BLaER1 treated with 17β-estradiol and CSF1 and Interleukin-3, amounts not matched to agents 10 nM and 100 nM (cell line): ENCODE data around the gene STRN3.

Experiments used
- H3K27ac ChIP-seq, 11 experiments: shearing (Covaris generic); formaldehyde crosslinking; 2 replicates each; pipeline ENCODE4 v1.8.1; 2022
- H3K27me3 ChIP-seq, 11 experiments: shearing (Covaris generic); formaldehyde crosslinking; 2 replicates each; pipeline ENCODE4 v1.8.1; 2022
- H3K36me3 ChIP-seq, 11 experiments: shearing (Covaris generic); formaldehyde crosslinking; 2 replicates each; pipeline ENCODE4 v1.8.1; 2022
- H3K4me1 ChIP-seq, 10 experiments: shearing (Covaris generic); formaldehyde crosslinking; 2 replicates each; pipeline ENCODE4 v1.8.1; 2022
- H3K4me2 ChIP-seq, 11 experiments: shearing (Covaris generic); formaldehyde crosslinking; 2 replicates each; pipeline ENCODE4 v1.8.1; 2022
- H3K4me3 ChIP-seq, 10 experiments: shearing (Covaris generic); formaldehyde crosslinking; 2 replicates each; pipeline ENCODE4 v1.8.1; 2022
- H3K9ac ChIP-seq, 11 experiments: shearing (Covaris generic); formaldehyde crosslinking; 2 replicates each; pipeline ENCODE4 v1.8.1; 2022
- H3K9me3 ChIP-seq, 11 experiments: shearing (Covaris generic); formaldehyde crosslinking; replicated peaks in 1 of 11; 2 replicates each; pipeline ENCODE4 v1.8.1; 2022
- H4K20me1 ChIP-seq, 11 experiments: shearing (Covaris generic); formaldehyde crosslinking; 2 replicates each; pipeline ENCODE4 v1.8.1; 2022
- Cebpa-rat ChIP-seq, 11 experiments: shearing (Covaris generic); IDR thresholded peaks; 2 replicates each; pipeline ENCODE4 v1.8.1; 2022

Gene STRN3

DNA sequence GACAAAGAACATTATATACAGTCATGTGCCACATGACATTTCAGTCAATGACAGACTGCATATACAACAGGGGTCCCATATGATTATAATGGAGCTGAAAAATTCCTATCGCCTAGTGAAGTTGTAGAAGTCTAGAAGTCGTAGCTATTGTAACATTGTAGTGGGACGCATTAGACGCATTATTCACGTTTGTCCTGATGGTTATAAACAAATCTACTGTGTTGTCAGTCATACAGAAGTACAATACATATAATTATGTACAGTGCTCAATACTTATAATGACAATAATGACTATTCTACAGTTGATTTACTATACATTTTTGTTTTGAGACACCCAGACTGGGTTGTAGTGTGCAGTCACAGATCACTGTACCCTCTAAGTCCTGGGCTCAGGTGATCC, 64.8 kb downstream of the STRN3 start:
- H4K20me1 ChIP-seq: peaks cover 19 to 97% (median 70%) of the 10 kb centered on the region in 11 experiments; a peak in 20 of 22 replicates

DNA sequence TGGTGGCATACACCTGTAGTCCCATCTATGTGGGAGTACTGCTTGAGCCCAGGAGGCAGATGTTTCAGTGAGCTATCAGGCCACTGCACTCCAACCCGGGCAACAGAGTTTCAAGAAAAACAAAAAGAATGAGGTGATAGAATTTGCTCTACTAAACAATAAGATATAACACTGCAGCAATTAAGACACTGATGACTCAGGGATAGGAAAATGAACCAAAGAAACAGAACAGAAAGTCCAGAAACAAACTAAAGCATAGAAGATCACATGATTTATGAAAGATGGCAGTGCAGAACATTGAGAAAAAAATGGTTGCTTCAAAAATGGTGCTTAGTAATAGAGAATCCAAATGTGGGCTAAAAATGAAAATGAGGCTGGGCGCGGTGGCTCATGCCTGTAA, 66.0 kb downstream of the STRN3 start:
- no peaks in the 10 kb centered on the region for H3K27me3 ChIP-seq
- no peak overlapping the region for H3K4me3 ChIP-seq
- H4K20me1 ChIP-seq: peaks cover 19 to 94% (median 70%) of the 10 kb centered on the region in 11 experiments; a peak in 20 of 22 replicates
- no peak overlapping the region for H3K27ac ChIP-seq
- peaks cover 18 to 58% (median 45%) of the 10 kb centered on the region in 11 experiments for H3K36me3 ChIP-seq
- no peak for TF ChIP-seq Cebpa-rat (IDR thresholded peaks at IDR 0.05)
- peaks cover 3 to 17% (median 15%) of the 10 kb centered on the region in 11 experiments; a peak in 21 of 22 replicates for H3K9me3 ChIP-seq
- H3K4me2 ChIP-seq: 0 out of 22 replicates have a peak overlapping the region, but pooled peaks of 1 of the 11 experiments have one; percentile 0
- H3K4me1 ChIP-seq: peaks cover 0 to 28% (median 5%) of the 10 kb centered on the region in 10 experiments; a peak in 8 of 20 replicates
- no peak overlapping the region for H3K9ac ChIP-seq

More for the DNA sequence above, 64.8 kb downstream of the STRN3 start:
- Histone ChIP-seq H3K4me2 (no peak overlapping the region), H3K4me3 (no peak overlapping the region), H3K4me1 (peaks cover 0 to 28% (median 5%) of the 10 kb centered on the region in 10 experiments; a peak in 8 of 20 replicates), H3K27me3 (no peaks in the 10 kb centered on the region), H3K36me3 (peaks cover 25 to 58% (median 48%) of the 10 kb centered on the region in 11 experiments), H3K27ac (no peak overlapping the region), H3K9me3 (peaks cover 14 to 28% (median 27%) of the 10 kb centered on the region in 11 experiments), H3K9ac (no peak overlapping the region)
- no peak for TF ChIP-seq Cebpa-rat (IDR thresholded peaks at IDR 0.05)

DNA sequence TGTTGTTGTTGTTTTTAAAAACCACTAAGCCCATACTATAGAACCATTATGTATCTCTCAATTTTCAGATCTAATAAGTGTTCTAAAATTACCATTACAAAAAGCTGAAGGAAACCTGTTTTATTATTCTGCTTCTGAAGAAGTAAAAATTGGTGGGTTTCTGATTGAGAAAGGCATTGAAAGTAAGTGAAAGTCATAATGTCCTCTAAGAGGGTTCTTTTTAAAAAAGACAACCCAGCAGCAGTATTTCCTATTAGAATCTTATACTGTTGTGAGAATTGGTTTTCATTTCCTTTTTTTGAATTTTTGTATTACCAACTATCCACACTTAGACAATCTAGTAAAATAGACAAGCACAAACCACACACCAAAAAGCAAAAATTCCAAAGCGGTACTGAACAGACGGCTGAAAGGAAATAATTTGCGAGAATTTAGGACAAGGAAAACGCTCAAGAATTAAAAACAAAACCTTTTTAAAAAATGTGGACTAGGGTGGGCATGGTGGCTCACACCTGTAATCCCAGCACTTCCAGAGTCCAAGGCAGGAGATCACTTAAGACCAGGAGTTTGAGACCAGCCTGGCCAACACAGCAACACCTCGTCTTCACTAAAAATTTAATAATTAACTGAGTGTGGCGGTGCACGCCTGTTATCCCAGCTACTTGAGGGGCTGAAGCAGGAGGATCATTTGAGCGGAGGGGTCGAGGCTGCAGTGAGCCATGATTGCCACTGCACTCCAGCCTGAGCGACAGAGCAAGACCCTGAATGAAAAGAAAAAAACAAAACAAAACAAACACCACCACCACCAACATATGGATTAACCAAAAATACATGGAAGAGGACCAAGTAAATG, 67.4 kb downstream of the STRN3 start:
- Histone ChIP-seq H3K9ac (peak overlapping the region in 1 of 11 experiments; percentile 60; a peak in 2 of 22 replicates), H3K36me3 (peaks cover 16 to 58% (median 42%) of the 10 kb centered on the region in 11 experiments), H3K4me1 (peaks cover 0 to 28% (median 5%) of the 10 kb centered on the region in 10 experiments; a peak in 8 of 20 replicates), H3K4me2 (peak overlapping the region in 3 of 11 experiments; percentile 0 to 37 (median 16); a peak in 2 of 22 replicates), H3K27me3 (no peaks in the 10 kb centered on the region), H3K9me3 (peaks cover 0 to 3% (median 1%) of the 10 kb centered on the region in 11 experiments; a peak in 13 of 22 replicates), H3K4me3 (no peak overlapping the region), H4K20me1 (peaks cover 19 to 80% (median 64%) of the 10 kb centered on the region in 11 experiments; a peak in 20 of 22 replicates), H3K27ac (peak overlapping the region in 1 of 11 experiments; percentile 11; a peak in 1 of 22 replicates)
- no peak for TF ChIP-seq Cebpa-rat (IDR thresholded peaks at IDR 0.05)

DNA sequence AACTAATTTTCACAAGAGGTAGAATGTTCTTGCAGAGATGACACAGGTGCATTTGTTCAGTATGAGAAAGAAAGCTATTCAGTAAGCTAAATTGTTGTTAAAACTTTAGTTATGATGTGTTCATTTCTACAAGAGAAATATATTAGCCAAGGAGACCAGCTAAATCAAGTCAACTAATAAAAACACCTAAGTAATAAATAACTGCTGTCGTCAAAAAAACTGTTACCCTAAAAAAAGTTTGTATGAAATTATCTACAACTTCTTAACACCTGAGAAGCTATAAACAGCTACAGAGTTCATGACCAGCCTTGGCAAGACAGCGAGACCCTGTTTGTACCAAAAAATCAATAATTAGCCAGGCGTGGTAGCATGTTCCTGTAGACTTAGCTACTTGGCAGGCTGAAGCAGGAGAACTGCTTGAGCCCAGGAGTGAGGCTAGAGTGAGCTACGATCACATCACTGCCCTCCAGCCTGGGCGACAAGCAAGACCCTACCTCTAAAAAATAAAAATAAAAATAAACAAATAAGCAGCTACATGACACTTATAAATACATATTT, 68.3 kb downstream of the STRN3 start:
- peak overlapping the region in 1 of 11 experiments; percentile 60; a peak in 2 of 22 replicates for H3K9ac ChIP-seq
- H3K4me1 ChIP-seq: peaks cover 0 to 28% (median 5%) of the 10 kb centered on the region in 10 experiments; a peak in 8 of 20 replicates
- H3K4me3 ChIP-seq: no peak overlapping the region
- H3K27me3 ChIP-seq: no peaks in the 10 kb centered on the region
- no peak for TF ChIP-seq Cebpa-rat (IDR thresholded peaks at IDR 0.05)
- peaks cover 23 to 60% (median 46%) of the 10 kb centered on the region in 11 experiments for H3K36me3 ChIP-seq
- H4K20me1 ChIP-seq: peaks cover 18 to 77% (median 55%) of the 10 kb centered on the region in 11 experiments; a peak in 19 of 22 replicates
- H3K4me2 ChIP-seq: peak overlapping the region in 2 of 11 experiments; percentile 16 to 37; a peak in 3 of 22 replicates
- 0 out of 22 replicates have a peak overlapping the region, but pooled peaks of 1 of the 11 experiments have one; percentile 11 for H3K27ac ChIP-seq
- H3K9me3 ChIP-seq: no peaks in the 10 kb centered on the region; a peak in 1 of 22 replicates

DNA sequence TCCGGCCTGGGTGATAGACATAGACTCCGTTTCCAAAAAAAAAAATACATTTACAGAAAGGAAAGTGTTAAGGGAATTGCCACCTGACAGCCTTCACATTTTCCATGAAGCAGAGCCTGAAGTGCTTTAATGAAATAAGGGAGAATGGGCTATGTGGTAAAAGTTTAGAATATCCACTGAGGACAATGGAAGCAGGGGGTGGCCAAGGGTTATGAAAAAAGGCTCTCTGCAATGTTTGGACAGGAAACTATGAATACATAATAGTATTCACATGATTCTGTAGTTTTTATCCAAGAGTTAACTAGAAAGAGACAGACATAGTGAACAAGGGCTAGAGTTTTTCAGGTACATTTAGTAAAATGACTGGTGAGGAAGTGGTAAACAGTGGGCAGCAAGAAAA, 76.5 kb downstream of the STRN3 start:
- Histone ChIP-seq H3K9me3 (no peaks in the 10 kb centered on the region), H3K27ac (no peak overlapping the region), H3K4me2 (no peak overlapping the region), H3K4me3 (no peak overlapping the region), H3K9ac (no peak overlapping the region), H3K27me3 (no peaks in the 10 kb centered on the region), H3K36me3 (peaks cover 84 to 100% (median 98%) of the 10 kb centered on the region in 11 experiments), H3K4me1 (no peaks in the 10 kb centered on the region), H4K20me1 (peaks cover 0 to 26% (median 0%) of the 10 kb centered on the region in 11 experiments; a peak in 3 of 22 replicates)
- TF ChIP-seq Cebpa-rat (IDR thresholded peaks at IDR 0.05): no peak

DNA sequence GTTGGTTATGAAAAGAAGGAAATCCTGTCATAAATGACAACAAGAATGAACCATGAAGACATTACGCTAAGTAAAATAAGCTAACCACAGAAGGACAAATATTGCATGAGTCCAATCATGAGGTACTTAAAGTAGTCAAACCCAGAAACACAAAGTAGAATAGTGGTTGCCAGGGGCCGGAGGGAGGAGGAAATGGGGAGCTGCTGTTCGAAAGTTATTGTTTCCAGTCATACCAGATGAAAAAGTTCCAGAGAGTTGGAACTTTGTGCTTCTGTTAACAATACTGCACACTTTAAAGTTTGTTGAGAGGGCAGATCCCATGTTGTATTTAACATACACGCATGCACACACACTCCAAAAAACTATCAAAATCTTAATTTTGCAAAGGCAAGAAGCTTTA, 82.5 kb downstream of the STRN3 start:
- H3K4me3 ChIP-seq: no peak overlapping the region
- H3K36me3 ChIP-seq: peaks cover 75 to 96% (median 87%) of the 10 kb centered on the region in 11 experiments
- TF ChIP-seq Cebpa-rat (IDR thresholded peaks at IDR 0.05): no peak
- no peak overlapping the region for H3K9ac ChIP-seq
- no peaks in the 10 kb centered on the region for H3K4me1 ChIP-seq
- H3K9me3 ChIP-seq: no peaks in the 10 kb centered on the region
- H3K4me2 ChIP-seq: no peak overlapping the region
- peaks cover 0 to 24% (median 0%) of the 10 kb centered on the region in 11 experiments; a peak in 3 of 22 replicates for H4K20me1 ChIP-seq
- no peak overlapping the region for H3K27ac ChIP-seq
- H3K27me3 ChIP-seq: no peaks in the 10 kb centered on the region

DNA sequence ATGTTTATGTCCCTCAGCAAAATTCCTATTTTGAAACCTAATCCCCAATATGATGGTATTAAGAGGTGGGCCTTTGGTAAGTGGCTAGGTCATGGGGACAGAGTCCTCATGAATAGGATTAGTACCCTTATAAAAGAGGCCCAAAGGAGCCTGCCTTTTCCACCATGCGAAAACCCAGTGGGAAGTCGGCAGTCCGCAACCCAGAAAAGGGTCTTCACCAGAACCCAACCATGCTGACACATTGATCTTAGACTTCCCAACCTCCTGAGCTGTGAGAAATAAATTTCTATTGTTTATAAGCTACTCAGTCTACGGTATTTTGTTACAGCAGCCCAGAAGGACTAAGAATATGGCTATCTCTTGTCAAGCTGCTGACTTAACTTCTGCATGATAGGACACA, 85.3 kb downstream of the STRN3 start:
- H3K9me3 ChIP-seq: no peaks in the 10 kb centered on the region
- TF ChIP-seq Cebpa-rat (IDR thresholded peaks at IDR 0.05): no peak
- no peaks in the 10 kb centered on the region for H3K27me3 ChIP-seq
- no peaks in the 10 kb centered on the region for H3K4me1 ChIP-seq
- peaks cover 62 to 96% (median 78%) of the 10 kb centered on the region in 11 experiments for H3K36me3 ChIP-seq
- peaks cover 0 to 18% (median 0%) of the 10 kb centered on the region in 11 experiments; a peak in 3 of 22 replicates for H4K20me1 ChIP-seq
- no peak overlapping the region for H3K27ac ChIP-seq
- H3K4me2 ChIP-seq: no peak overlapping the region
- no peak overlapping the region for H3K4me3 ChIP-seq
- no peak overlapping the region for H3K9ac ChIP-seq

DNA sequence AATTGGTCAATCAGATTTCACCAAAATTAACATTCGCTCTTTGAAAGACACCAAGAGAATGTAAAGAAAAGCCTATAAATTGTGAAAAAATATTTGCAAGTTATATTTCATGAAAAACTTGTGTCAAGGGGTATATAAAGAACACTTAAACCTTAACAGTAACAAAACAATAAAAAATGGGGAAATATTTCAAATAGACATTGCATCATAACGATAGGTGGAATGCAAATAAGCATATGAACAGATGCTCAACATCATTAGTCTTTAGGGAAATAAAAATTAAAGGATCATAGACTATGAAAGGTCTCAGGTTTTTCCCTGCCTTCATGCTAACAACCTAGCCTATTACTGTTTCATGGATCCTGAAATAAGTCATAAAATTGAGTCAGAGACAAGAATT, 87.6 kb downstream of the STRN3 start:
- no peak overlapping the region for H3K9ac ChIP-seq
- peak in 1 of 11 experiments; percentile 40; a peak in 1 of 22 replicates for TF ChIP-seq Cebpa-rat (IDR thresholded peaks at IDR 0.05)
- no peak overlapping the region for H3K4me2 ChIP-seq
- no peaks in the 10 kb centered on the region for H3K9me3 ChIP-seq
- H3K27ac ChIP-seq: no peak overlapping the region
- H3K27me3 ChIP-seq: no peaks in the 10 kb centered on the region
- H3K4me3 ChIP-seq: no peak overlapping the region
- H3K36me3 ChIP-seq: peaks cover 64 to 98% (median 82%) of the 10 kb centered on the region in 11 experiments
- peaks cover 0 to 19% (median 0%) of the 10 kb centered on the region in 11 experiments; a peak in 5 of 22 replicates for H4K20me1 ChIP-seq
- no peaks in the 10 kb centered on the region for H3K4me1 ChIP-seq
